Measurements from ENCODE around the gene RPRD1A.
"Not testable (repeated sequence)": the region's sequence is repeated elsewhere in the genome, so short reads cannot be mapped to it uniquely, and the experiment has no call there.

Gene RPRD1A

DNA sequence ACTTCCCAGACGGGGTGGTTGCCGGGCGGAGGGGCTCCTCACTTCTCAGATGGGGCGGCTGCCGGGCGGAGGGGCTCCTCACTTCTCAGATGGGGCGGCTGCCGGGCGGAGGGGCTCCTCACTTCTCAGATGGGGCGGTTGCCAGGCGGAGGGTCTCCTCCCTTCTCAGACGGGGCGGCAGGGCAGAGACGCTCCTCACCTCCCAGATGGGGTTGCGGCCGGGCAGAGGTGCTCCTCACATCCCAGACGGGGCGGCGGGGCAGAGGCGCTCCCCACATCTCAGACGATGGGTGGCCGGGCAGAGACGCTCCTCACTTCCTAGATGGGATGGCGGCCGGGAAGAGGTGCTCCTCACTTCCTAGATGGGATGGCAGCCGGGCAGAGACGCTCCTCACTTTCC is 10.4 kb upstream of the RPRD1A start:
- DNase-seq (ENCODE audit: low spot score) = not testable (repeated sequence)

DNA sequence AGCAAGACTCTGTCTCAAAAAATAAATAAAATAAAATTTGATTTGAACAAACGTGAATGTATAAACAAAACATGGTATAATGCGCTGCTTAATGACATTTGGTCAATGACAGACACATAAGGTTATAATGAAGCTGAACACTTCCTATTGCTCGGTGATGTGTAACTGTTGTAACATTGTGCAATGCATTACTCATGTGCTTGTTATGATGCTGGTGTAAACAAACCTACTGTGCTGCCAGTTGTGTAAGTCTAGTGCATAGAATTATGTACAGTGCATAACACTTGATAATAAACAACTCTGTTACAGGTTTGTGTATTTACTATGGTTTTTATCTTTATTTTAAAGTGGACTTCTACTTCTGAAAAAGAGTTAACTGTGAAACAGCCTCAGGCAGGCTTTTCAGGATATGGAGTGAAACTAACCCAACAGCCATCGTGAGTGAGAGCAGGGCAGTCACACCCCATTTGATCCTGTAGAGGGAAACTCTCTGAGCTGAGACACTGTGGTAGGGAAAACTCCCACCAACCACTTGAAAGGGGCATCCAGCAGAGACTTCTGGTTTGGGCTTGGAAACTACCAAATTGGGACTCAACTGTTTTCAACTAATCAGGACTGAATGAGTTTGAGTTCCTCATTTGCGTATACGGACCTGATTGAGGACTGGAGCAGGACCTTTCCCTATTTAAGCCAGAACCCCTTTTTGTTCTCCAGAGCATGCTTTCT is 8.7 kb upstream of the RPRD1A start:
- no peak for DNase-seq (ENCODE audit: low spot score)

DNA sequence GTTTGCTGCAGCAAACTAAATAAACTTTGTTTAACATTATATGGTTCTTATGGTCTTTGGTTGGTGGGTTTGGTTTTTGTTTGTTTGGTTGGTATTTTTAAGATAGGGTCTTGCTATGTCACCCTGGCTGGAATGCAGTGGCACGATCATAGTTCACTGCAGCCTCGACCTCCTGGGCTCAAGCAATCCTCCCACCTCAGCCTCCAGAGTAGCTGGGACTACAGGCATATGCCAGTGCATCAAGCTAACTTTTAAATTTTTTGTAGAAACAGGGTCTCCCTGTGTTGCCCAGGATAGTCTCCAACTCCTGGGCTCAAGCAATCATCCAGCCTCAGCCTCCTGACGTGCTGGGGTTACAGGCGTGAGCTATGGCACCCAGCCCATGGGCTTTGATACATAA is 7.1 kb upstream of the RPRD1A start:
- DNase-seq (ENCODE audit: low spot score) = no peak

DNA sequence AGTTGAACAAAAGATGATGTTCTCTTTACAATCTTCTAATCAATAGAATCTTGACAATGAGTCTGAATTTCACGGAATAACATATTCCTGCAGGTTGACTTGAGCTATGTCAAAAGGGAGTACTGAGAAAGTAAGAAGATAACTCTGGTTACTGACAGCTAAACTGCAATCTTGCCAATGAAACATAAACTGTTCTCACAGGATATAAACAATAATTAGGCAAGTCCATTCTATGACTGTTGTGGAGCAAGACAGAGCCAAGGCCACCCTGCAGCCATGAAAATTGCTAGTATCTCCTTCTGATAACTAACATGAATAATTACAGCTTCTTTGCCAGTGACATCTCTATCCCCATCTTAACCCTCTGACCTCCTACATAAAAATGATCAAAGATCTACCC is 6.3 kb upstream of the RPRD1A start:
- DNase-seq (ENCODE audit: low spot score) = no peak

DNA sequence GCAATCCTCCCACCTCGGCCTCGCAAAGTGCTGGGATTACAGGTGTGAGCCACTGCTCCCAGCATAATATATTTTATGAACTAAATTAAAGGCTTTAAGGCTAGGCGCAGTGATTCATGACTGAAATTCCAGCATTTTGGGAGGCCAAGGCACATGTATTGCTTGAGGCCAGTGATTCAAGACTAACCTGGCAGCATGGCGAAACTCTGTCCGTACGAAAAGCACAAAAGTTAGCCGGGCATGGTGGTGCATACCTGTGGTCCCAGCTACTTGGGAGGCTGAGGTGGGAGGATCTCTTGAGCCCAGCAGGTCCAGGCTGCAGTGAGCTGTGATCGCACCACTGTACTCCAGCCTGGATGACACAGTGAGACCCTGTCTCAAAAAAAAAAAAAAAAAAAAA is 5.0 kb upstream of the RPRD1A start:
- not testable (repeated sequence) for DNase-seq (ENCODE audit: low spot score)

DNA sequence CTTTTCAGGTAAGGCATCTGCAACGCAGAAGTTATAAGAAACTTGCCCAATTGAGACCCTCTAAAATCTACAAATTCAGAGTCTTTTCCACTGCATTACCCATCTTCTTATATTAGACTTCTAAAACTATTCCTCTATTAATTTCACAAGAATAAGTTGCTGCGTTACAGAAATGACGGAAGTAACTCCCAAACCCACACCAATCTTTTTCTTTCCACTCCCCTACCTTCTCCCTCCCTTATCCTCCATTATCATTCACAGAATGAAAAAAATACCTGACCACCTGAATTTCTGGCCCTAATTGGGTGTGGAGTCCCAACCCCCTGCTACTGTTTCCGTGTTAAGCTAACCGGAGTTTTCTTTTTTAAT is 689 bp downstream of the RPRD1A start:
- no peak for DNase-seq (ENCODE audit: low spot score)

DNA sequence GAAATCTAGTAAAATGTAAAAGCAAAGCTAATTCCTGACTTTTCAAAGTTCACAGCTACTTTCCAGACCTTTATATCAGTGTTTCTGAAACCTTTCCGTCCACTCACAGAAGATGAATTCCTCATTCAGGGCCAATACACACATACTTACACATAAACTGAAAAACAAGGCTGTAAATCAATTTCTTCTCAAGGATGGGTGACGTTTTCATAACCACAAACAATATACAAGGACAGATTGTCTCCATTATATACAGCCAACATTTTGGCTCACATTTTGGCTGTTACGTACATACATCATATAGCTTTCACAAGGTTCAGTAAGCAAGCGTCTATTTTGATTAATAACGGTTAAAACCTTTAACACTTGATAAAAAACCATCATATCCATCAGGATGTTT is 1.4 kb downstream of the RPRD1A start:
- no peak for DNase-seq (ENCODE audit: low spot score)

DNA sequence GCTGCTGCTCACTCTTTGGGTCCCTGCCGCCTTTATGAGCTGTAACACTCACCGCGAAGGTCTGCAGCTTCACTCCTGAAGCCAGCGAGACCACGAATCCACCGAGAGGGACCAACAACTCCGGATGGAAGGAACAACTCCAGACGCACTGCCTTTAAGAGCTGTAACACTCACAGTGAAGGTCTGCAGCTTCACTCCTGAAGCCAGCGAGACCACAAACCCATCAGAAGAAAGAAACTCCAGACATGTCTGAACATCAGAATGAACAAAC is 2.6 kb downstream of the RPRD1A start:
- not testable (repeated sequence) for DNase-seq (ENCODE audit: low spot score)

DNA sequence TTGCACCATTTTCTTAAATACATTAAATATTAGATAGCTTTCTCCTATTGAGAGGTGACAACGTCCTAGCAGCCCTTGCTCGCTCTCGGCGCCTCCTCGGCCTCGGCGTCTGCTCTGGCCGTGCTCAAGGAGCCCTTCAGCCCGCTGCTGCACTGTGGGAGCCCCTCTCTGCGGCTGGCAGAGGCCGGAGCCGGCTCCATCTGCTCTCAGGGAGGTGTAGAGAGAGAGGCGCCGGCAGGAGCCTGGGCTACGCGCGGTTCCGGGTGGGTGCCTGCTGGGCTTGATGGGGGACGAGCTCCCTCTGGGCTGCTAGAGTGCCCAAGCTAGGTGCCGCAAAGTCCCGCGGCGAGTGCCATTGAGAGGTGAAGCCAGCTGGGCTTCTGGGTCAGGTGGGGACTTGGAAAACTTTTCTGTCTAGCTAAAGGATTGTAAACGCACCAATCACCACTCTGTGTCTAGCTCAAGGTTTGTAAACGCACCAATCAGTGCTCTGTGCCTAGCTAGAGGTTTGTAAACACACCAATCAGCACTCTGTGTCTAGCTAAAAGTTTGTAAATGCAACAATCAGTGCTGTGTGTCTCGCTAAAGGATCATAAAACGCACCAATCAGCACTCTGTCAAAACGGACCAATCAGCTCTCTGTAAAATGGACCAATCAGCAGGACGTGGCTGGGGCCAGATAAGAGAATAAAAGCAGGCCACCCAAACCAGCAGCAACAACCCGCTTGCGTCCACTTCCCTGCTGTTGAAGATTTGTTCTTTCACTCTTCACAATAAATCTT is 3.1 kb downstream of the RPRD1A start:
- no peak for DNase-seq (ENCODE audit: low spot score)

DNA sequence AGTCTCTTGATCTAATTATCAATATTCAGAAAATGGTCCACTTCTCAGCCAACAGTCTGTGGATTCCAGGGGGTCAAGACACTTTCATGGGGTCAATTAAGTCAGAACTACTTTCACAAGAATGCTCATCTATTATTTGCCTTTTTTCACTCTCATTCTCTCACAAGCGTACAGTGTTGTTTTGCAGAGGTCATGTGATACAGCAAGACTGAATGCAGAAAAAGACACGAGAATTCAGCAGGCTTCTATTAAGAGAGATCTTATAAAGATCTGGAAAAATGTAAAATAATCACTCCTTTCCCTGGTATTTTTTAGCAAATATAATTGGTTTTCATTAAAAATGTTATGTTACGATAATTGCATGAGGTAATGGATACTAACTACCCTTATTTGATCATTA is 8.7 kb downstream of the RPRD1A start:
- no peak for DNase-seq (ENCODE audit: low spot score)

DNA sequence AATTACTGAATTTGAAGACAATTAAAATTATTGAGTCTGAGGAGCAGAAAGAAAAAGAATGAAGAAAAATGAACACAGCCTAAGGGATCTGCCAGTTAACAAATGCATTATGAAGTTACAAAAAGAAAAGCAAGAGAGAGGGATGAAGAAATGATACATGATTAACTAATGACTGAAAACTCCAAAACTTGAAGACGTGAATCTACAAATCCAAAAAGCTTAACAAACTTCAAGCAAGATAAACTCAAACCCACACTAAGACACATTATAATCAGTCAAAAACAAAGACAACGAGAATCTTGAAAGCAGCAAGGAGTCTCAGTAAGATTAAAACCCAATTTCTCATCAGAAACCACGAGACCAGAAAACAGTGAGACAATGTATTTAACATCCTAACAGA is 15.6 kb downstream of the RPRD1A start:
- no peak for DNase-seq (ENCODE audit: low spot score)

DNA sequence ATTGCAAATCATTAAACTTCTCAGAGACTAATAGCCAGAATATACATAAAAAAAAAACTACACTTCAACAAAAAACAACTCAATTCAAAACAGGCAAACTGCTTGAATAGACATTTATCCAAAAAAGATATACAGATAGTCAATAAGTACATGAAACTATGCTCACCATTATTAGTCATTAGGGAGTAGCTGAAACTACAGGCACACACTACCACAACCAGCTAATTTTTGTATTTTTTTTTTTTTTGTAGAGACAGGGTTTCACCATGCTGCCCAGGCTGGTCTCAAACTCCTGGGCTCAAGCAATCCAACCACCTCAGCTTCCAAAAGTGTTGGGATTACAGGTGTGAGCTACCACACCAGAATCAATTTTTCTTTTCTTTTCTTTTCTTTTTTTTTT is 16.9 kb downstream of the RPRD1A start:
- DNase-seq (ENCODE audit: low spot score) = no peak

DNA sequence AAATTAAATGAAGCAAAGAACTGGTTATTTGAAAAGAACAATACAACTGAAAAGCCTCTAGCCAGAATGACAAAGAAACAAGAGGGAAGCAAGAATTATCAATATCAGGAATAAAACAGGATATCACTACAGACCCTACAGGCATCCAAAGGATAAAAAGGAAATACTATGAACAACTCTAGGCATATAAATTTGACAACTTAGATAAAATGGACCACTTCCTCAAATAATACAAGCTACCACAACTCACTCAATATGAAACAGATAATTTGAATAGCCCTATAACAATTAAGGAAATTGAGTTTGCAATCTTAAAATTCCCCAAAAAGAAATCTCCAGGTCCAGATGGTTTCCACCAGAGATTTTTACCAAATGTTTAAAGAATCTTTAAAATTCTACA is 19.8 kb downstream of the RPRD1A start:
- no peak for DNase-seq (ENCODE audit: low spot score)

DNA sequence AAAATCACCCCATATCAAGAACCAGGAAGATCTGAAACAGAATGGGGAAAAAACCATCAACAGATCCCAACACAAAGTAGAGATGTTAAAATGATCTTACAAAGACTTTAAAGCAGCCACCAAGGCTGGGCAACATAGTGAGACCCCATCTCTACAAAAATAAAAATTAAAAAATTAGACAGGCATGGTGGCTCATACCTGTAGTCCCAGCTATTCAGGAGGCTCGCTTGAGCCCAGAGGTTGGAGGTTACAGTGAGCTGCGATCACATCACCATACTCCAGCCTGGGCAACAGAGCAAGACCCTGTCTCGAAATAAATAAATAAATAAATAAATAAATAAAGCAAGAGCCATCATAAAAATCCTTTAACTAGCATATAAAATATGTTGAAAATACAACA is 20.5 kb downstream of the RPRD1A start:
- no peak for DNase-seq (ENCODE audit: low spot score)

DNA sequence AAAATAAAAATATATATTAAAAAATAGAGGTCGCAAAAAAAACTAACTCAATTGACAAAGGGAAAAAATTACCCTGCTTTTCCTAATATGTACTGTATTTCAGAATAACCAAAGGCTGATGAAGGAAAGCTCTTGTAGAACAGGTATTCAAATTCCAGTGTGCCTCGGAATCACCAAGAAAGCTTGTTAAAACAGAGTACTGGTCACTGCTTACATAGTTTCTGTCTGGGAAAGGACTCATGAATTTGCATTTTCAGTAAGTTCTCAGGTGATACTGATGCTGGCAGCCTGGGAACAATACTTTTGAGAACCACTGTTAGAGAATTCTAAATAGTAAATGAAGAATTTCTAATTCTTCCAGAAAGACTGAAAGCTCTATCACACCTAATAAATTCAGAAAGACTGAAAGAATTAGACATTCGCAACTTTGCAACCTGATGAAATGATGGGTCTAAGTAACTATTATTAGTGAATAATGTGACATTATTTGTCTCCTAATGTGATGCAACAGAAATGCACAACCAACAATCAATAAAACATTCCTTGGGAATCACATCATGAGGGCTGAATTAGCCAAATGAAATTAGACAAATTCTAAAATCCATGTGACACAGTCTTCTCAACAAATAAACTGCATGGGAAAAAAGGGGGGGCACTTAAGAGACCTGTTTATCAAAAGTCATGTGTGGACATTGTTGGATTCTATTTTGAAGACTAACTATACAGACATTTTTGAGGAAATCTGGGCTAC is 21.9 kb downstream of the RPRD1A start:
- no peak for DNase-seq (ENCODE audit: low spot score)

DNA sequence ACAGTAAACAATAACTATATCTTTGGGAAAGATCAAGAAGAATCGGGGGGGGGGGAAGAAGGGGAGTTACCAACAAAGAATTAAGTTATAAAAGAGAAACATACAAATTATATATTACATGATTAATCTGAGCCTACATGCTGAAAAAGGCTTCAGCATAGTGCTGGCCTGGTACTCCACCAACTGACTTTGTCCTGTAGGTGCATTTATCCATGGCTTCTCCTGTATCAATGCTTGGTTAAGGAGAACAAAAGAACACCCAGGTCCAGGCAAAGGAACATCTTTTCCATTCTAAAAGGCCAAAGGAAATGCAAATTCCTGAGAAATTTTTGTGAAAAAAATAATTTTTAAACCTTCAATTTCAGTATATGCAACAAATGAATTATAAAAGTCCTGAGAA is 24.2 kb downstream of the RPRD1A start:
- DNase-seq (ENCODE audit: low spot score) = no peak

DNA sequence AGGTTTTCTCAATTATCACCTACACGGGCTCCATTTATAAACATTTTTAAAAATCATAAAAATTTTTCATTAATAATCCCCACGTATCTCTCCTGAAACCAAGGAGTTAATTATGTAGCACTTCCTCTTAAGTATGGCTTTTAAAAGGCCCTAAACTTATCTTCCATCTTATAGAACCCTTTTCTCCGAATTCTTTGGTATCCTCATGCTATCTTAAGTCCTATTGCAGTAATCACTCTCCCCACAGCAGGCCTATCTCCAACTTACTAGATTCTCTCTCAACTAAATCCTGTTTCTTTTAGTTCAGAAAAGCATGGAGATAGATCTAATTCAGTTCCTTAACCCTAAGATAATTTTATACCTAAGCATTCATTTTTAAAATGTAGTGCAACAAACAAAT is 26.2 kb downstream of the RPRD1A start:
- no peak for DNase-seq (ENCODE audit: low spot score)

DNA sequence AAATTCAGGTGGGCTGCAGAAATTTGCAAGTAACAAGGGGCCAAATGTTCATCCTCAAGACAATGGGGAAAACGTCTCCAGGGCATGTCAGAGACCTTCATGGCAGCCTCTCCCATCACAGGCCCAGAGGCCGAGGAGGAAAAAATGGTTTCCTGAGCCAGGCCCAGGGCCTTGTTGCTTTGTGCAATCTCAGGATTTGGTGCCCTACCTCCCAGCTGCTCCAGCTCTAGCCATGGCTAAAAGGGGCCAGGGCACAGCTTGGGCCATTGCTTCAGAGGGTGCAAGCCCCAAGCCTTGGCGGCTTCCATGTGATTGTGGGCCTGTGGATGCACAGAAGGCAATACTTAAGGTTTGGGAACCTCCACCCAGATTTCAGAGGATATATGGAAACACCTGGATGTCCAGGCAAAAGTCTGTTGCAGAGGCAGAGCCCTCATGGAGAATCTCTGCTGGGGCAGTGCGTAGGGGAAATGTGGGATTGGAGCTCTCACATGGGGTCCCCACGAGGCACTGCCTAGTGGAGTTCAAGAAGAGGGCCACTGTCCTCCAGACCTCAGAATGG is 29.2 kb downstream of the RPRD1A start:
- no peak for DNase-seq (ENCODE audit: low spot score)

DNA sequence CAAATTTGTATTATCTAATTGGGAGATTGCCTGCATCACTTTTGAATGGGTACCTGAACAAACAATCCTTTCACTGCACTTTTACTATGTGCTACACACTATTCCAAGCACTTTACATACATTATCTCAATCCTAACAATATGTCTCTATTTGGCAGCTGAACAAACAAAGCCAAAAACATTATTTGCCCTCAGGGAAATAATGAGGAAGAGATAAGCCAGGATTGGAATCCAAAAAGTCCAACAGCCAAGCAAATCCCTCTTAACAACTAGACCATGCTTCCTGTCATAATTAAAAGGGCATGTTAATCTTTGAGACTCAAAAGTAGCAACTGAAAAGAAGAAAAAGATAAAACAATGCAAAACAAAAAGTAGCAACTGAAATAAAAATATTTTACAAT is 32.1 kb downstream of the RPRD1A start:
- DNase-seq (ENCODE audit: low spot score) = no peak

DNA sequence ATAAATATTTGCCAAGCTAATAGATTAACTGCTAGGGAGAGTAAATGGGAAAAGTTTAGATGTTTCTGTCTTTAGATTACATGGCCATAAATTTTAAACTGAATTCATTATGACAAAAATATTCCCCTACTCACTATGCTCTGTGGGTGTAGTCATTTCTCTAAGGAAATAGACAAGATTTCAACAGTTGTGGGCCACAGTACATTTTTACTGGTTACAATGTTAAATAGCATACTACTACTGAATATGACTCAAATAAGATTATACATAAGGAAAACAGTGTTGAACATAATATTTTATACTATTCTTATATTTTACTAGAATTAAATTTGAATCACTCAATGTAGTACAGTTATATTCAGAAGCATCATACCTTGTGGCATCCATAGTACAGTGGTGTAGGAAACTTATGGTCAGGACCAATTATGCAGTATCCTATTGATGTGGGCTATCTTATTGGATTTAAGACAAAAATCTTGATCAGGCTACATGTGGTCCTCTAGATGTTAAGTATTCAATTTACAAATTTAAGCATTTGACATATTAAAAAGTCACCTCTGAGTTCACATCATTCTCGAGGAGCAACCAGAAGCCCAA is 33.0 kb downstream of the RPRD1A start:
- DNase-seq (ENCODE audit: low spot score) = no peak

DNA sequence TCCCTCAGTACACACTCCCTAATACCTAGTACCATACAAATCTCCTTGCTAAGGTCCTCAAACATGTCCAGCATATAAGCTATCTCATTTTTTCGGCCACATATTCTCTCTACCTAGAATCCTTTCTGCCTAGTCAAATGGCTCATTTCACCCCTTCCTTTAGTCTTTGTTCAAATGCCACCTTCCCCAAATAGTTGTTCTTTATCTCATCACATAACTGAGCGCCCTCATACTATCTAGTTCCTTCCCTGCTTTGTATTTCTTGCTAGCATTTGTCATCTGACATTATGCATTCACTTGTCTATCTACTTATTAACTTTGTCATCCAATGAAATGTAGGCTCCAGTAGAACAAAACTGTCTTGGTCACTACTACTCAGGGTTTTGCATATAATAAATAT is 35.5 kb downstream of the RPRD1A start:
- DNase-seq (ENCODE audit: low spot score) = no peak

DNA sequence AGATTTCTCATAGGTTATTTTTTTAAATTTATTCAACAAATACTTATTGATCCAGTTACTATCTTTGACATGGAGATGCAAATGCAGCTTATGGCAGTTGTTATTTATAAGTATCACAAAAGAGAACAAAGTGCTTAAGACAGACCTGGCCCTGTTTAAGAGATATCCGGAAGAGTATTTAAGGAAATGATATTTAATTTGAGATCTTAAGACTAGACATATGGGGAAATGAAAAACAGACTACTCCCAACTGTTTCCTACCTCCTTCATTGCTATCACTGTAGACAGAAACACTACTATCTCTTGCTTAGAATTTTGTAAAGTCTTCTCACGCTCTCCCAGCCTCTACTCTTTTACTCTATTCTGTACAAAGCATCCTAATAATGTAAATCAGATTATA is 36.0 kb downstream of the RPRD1A start:
- DNase-seq (ENCODE audit: low spot score) = no peak

DNA sequence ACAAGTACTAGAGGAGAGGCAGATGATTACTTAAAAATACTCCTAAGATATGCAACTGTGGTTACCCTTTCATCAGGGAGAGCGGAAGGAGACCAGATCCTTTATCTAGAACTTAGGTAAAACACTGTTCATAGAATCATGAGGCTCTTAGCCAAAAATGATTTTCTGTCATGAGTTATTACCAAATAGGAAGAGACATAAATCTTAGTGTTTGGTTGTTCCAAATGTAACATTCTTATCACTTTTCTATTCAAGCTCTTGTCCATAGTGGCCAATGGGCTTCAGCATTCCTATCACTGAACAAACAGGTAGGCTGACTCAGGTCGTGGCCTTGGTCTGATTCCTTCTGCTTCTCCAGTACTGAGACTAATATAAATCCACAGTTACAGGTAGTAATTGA is 38.5 kb downstream of the RPRD1A start:
- no peak for DNase-seq (ENCODE audit: low spot score)

Data from CD4-positive, alpha-beta T cell treated with Interleukin-6 at 100 ng/mL for 8 hours (primary cell).